T-cell (primary cell): ENCODE data around the gene CFDP1. TPM values are rescaled to one million over a fixed set of nuclear protein-coding genes. Genes with fewer than 3 reads are reported as not detected.
"Not testable (repeated sequence)": the region's sequence is repeated elsewhere in the genome, so short reads cannot be mapped to it uniquely, and the experiment has no call there.

Experiments used
- ATAC-seq, 4 experiments: fragments of 200-7000 bp in 3 of 4; fragments of 150-1000 bp in 1 of 4; cut with Tn5 transposase; replicated peaks in 1 of 4; 1 replicate in 3 of 4; 2 replicates in 1 of 4; pipeline ENCODE4 v1.10.0; 2021; ENCODE audit warnings: moderate library complexity in 3 of 4, mild to moderate bottlenecking in 2 of 4, moderate number of reproducible peaks in 1 of 4
- CTCF ChIA-PET, 2 donors: fragments of 300-600 bp; sonication (Branson Sonifier 250); formaldehyde crosslinking; loops; one replicate each; lab custom pipeline; 2022; ENCODE audit warnings: antibody characterized with exemption in 2 of 2; lab: Charles Lee
- POLR2A ChIA-PET, 2 donors: fragments of 300-600 bp; sonication (Branson Sonifier 250); formaldehyde crosslinking; loops; one replicate each; lab custom pipeline; 2022; ENCODE audit warnings: antibody characterized with exemption in 2 of 2; lab: Charles Lee
- DNase-seq, 35 experiments: peaks; one replicate each; pipeline versions ENCODE4 v3.0.0 to v3.0.0-alpha.2; 2013 to 2023
- H3K27ac ChIP-seq: one replicate; pipeline ENCODE4 v1.5.1; 2013; ENCODE audit warnings: low read length
- H3K27me3 ChIP-seq, 2 experiments: replicated peaks in 1 of 2; 1 replicate in 1 of 2; 2 replicates in 1 of 2; pipeline versions ENCODE4 v1.6.1 to v1.7.0; 2013; ENCODE audit warnings: low read length in 1 of 2, mixed read lengths in 1 of 2; ENCODE audit not compliant: control insufficient read depth in 2 of 2, insufficient read depth in 2 of 2; ENCODE audit errors: extremely low read depth in 1 of 2
- H3K36me3 ChIP-seq, 2 donors: 1 replicate in 1 of 2; 2 replicates in 1 of 2; pipeline versions ENCODE4 v1.6.1 to v1.7.0; 2013; ENCODE audit warnings: low read length in 1 of 2; ENCODE audit not compliant: control insufficient read depth in 2 of 2, insufficient read depth in 1 of 2; ENCODE audit errors: extremely low read depth in 1 of 2
- H3K4me1 ChIP-seq, 2 experiments: 1 replicate in 1 of 2; 2 replicates in 1 of 2; pipeline versions ENCODE4 v1.6.1 to v1.7.0; 2013; ENCODE audit warnings: low read length in 2 of 2, mixed read lengths in 1 of 2; ENCODE audit not compliant: insufficient read depth in 2 of 2, control insufficient read depth in 1 of 2; ENCODE audit errors: extremely low read depth in 1 of 2
- H3K4me3 ChIP-seq, 2 donors: 1 replicate in 1 of 2; 2 replicates in 1 of 2; pipeline versions ENCODE4 v1.5.1 to v1.7.0; 2013; ENCODE audit warnings: mild to moderate bottlenecking in 2 of 2, low read length in 1 of 2, moderate library complexity in 1 of 2; ENCODE audit not compliant: control insufficient read depth in 1 of 2; ENCODE audit errors: extremely low read depth in 1 of 2
- H3K9me3 ChIP-seq: 2 replicates; pipeline ENCODE4 v1.7.0; 2013
- H3K27ac Mint-ChIP-seq, 2 donors: one replicate each; pipeline ENCODE4 v1.8.0; 2020 to 2021; ENCODE audit warnings: mild to moderate bottlenecking in 2 of 2, mixed read lengths in 2 of 2
- H3K27me3 Mint-ChIP-seq, 2 donors: one replicate each; pipeline ENCODE4 v1.8.0; 2021 to 2022; ENCODE audit warnings: mixed read lengths in 2 of 2
- H3K36me3 Mint-ChIP-seq: one replicate; pipeline ENCODE4 v1.8.0; 2021; ENCODE audit warnings: mixed read lengths
- H3K4me1 Mint-ChIP-seq, 3 donors: one replicate each; pipeline ENCODE4 v1.8.0; 2020 to 2022; ENCODE audit warnings: mixed read lengths in 3 of 3, mild to moderate bottlenecking in 1 of 3
- H3K4me3 Mint-ChIP-seq, 3 donors: one replicate each; pipeline ENCODE4 v1.8.0; 2020 to 2022; ENCODE audit warnings: mild to moderate bottlenecking in 3 of 3, mixed read lengths in 3 of 3, moderate library complexity in 3 of 3
- H3K9me3 Mint-ChIP-seq, 3 donors: one replicate each; pipeline ENCODE4 v1.8.0; 2020 to 2022; ENCODE audit warnings: mixed read lengths in 3 of 3
- WGBS: methylation state at CpG from one replicate; pipeline ENCODE4 v1.1.5; 2013; ENCODE audit warnings: missing lambda C conversion rate; ENCODE audit not compliant: insufficient coverage; 5-methylcytosine and 5-hydroxymethylcytosine counted together
- total RNA-seq, 35 experiments: library from RNA in 6 of 35; stranded (reverse) in 6 of 35; fragments of 120-200 nt in 1 of 35; gene quantifications; one replicate each; pipeline versions ENCODE4 v1.2.1 to v1.2.4 and lab custom pipeline; 2013 to 2026

CFDP1 gene
- total RNA-seq, 5 donors from 2014 or later (not counting 1 experiment from before 2014, with no cell fraction given): 30.8 to 36.5 (median 34.2) TPM

DNA sequence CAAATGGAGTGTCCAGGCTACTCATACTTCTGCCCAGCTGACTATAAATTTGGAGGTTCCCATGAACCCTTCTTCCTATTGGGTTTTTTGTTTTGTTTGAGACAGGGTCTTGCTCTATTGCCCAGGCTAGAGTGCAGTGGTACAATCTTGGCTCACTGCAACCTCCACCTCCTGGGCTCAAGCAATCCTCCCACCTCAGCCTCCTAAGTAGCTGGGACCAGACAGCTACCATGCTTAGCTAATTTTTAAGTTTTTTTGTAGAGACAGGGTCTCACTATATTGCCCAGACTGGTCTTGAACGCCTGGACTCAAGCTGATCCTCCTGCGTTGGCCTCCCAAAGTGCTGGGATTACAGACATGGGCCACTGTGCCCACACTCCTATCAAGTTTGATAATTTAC is 152.3 kb downstream of the CFDP1 start:
- H3K9me3 Mint-ChIP-seq, H3K36me3 ChIP-seq, CTCF ChIA-PET, H3K9me3 ChIP-seq, POLR2A ChIA-PET, ATAC-seq, DNase-seq, H3K27ac ChIP-seq, H3K4me3 Mint-ChIP-seq, H3K27ac Mint-ChIP-seq, H3K4me1 Mint-ChIP-seq, H3K4me1 ChIP-seq, H3K4me3 ChIP-seq: not testable (repeated sequence)
- no CpG with 5 or more reads among the region's 2 CpGs for WGBS
- peaks cover 0 to 43% of the 10 kb centered on the region in 2 experiments for H3K27me3 ChIP-seq
- H3K27me3 Mint-ChIP-seq: peaks cover 0 to 31% of the 10 kb centered on the region in 2 donors
- peaks cover 16% of the 10 kb centered on the region for H3K36me3 Mint-ChIP-seq

DNA sequence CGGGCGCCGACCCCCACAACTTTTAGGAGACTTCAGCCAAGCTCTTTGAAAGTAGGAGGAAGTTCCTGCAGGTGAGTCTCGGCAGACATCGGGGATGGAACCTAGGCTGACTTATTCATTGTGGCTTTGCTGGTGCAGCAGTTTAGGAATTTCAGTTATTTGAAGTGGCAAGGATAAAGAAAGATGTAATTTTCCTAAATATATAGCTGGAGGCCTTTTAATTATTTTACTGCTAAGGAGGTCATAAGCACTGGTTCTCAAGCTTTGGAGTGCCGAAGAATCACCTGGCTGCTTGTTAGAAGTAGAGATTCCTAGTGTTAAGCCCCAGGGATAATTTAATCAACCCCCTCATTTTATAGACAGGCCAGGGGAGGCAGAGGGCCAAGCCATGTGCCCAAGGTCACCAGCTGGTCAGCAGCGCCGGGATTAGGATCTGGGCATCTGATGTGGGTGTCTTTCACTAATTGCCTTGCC is 152.9 kb downstream of the CFDP1 start:
- H3K9me3 ChIP-seq: no peaks in the 10 kb centered on the region
- Mint-ChIP-seq H3K4me3 (no peak overlapping the region), H3K27me3 (peaks cover 0 to 31% of the 10 kb centered on the region in 2 donors), H3K36me3 (peaks cover 11% of the 10 kb centered on the region), H3K4me1 (peaks cover 0 to 6% (median 1%) of the 10 kb centered on the region in 3 donors), H3K27ac (no peak overlapping the region), H3K9me3 (no peaks in the 10 kb centered on the region)
- DNase-seq: no peak
- no peak overlapping the region for H3K4me3 ChIP-seq
- ChIA-PET POLR2A (no interaction called here), CTCF (no interaction called here)
- ATAC-seq: no peak
- WGBS: 94% methylated on average over 3 of the region's 8 CpGs
- no peaks in the 10 kb centered on the region for H3K4me1 ChIP-seq
- no peak overlapping the region for H3K27ac ChIP-seq
- H3K27me3 ChIP-seq: peaks cover 0 to 45% of the 10 kb centered on the region in 2 experiments
- H3K36me3 ChIP-seq: peaks cover 0 to 3% of the 10 kb centered on the region in 2 donors

DNA sequence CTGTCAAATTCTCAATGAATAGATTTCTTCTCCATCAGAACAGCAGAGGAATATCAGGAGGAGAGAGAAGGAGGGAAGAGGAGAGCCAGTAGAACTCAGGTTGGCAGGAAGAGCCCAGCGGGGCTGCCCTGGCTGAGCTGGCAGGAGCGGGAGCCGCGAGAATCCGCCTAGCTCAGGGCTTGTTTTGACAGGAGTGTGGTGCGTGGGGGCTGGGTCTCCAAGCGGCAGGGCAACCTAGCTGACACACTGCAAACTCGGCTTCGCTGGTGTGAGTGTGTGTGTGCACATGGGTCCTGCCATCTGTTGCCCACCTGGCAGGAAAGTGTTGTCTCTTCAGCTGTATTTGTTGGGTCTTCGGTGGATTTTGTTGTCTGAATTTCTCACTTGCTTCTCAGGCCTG is 154.0 kb downstream of the CFDP1 start:
- Mint-ChIP-seq H3K27me3 (peaks cover 4 to 34% of the 10 kb centered on the region in 2 donors), H3K27ac (no peak overlapping the region), H3K36me3 (peaks cover 7% of the 10 kb centered on the region), H3K9me3 (no peaks in the 10 kb centered on the region), H3K4me1 (peaks cover 5 to 12% (median 6%) of the 10 kb centered on the region in 3 donors), H3K4me3 (no peak overlapping the region)
- Histone ChIP-seq H3K27ac (no peak overlapping the region), H3K4me1 (no peaks in the 10 kb centered on the region), H3K36me3 (peaks cover 0 to 3% of the 10 kb centered on the region in 2 donors), H3K9me3 (no peaks in the 10 kb centered on the region), H3K4me3 (no peak overlapping the region), H3K27me3 (peaks cover 2 to 44% of the 10 kb centered on the region in 2 experiments)
- ChIA-PET POLR2A (no interaction called here), CTCF (interaction anchor here in 1 of 2 donors (0.7 kb wide), 1 partner anchor 18 kb away, joined by 4 read pairs; no protein-coding TSS in a partner anchor)
- 16% methylated on average over 7 of the region's 10 CpGs for WGBS
- DNase-seq (no peak), ATAC-seq (no peak)

DNA sequence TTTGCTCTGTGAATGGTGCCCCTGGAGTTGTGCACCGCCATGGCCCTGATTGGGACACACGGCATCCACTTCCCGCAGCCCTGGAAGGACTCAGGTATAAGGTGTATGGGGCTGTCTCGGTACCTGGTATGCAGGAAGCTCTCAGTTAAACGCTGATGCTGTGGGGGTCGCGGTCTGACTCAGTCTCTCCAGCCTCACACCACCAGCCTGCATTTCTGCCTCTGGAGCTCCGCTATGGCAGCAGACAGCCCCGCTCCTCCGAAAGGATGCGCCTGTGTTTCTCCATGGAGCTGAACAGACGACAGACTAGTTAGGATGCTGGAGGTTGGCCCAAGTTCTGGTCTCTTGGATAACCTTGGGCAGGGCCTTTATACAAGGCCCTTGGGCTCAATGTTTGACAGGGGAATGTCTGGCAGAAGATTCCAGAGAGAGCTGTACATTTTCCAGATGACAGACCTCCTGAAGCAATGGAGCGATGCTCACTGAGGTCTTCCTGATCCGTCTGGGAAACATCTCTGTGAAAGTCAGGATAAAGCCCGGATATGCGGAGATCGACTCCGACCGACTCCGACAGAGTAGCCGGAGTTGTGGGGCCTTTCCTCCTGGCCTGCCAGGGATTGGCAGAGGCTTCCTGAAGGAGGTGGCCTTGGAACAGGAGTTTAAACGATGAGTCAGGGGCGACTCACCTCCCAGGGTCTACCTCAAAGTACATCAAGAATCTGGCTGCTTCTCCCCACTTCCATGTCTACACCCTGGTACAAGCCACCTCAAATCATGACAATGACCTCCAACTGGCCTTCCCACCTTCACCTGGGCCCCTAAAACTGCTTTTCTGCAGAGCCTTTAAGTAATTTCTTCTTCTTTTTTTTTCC is 160.0 kb downstream of the CFDP1 start:
- CTCF ChIA-PET: no interaction called here
- Mint-ChIP-seq H3K27ac (no peak overlapping the region), H3K27me3 (peaks cover 17 to 23% of the 10 kb centered on the region in 2 donors), H3K36me3 (no peaks in the 10 kb centered on the region), H3K9me3 (no peaks in the 10 kb centered on the region), H3K4me3 (no peak overlapping the region), H3K4me1 (peaks cover 4 to 6% (median 5%) of the 10 kb centered on the region in 3 donors)
- H3K4me1 ChIP-seq: peaks cover 0 to 3% of the 10 kb centered on the region in 2 experiments
- no peak for DNase-seq
- no peaks in the 10 kb centered on the region for H3K9me3 ChIP-seq
- POLR2A ChIA-PET: no interaction called here
- H3K4me3 ChIP-seq: no peak overlapping the region
- H3K27me3 ChIP-seq: peaks cover 2 to 45% of the 10 kb centered on the region in 2 experiments
- H3K36me3 ChIP-seq: no peaks in the 10 kb centered on the region
- 97% methylated on average over 16 of the region's 23 CpGs for WGBS
- H3K27ac ChIP-seq: no peak overlapping the region
- ATAC-seq: no peak

DNA sequence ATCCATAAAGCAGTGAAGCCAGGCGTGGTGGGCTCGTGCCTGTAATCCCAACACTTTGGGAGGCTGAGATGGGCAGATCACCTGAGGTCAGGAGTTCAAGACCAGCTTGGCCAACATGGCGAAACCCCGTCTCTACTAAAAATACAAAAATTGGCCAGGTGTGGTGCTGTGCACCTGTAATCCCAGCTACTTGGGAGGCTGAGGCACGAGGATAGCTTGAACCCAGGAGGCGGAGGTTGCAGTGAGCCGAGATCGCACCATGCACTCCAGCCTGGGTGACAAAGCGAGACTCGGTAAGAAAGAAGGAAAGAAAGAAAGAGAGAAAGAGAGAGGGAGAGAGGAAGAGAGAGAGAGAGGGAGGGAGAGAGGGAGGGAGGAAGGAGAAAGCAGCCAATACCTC is 160.7 kb downstream of the CFDP1 start:
- CTCF ChIA-PET, H3K27ac ChIP-seq, H3K4me1 Mint-ChIP-seq: not testable (repeated sequence)

DNA sequence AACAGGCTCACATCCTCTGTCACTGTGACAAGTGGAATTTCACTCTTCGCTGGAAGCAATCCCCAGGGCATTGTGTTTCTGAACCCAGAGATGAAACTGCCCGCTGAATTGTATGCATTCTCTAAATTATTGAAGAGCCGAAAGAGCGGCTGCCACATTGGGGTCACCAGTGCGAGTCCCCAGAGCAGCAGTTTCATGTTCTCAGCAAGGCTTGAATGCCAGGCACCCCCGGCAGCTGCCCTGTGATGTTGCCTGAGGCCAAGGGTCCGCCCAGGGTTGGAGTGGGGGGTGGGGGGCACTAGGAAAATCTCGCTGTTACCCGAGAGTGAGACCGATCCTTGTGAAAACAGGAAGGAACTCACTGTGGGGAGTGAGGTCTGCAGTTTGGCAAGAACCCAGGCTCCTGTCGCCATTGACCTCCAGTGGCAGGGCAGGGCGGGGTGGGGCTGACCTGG is 161.2 kb downstream of the CFDP1 start:
- ChIA-PET CTCF (no interaction called here), POLR2A (no interaction called here)
- no peak overlapping the region for H3K4me3 Mint-ChIP-seq
- Histone ChIP-seq H3K9me3 (no peaks in the 10 kb centered on the region), H3K27ac (no peak overlapping the region), H3K36me3 (no peaks in the 10 kb centered on the region), H3K27me3 (peaks cover 2 to 51% of the 10 kb centered on the region in 2 experiments), H3K4me1 (peaks cover 0 to 3% of the 10 kb centered on the region in 2 experiments), H3K4me3 (no peak overlapping the region)
- H3K36me3 Mint-ChIP-seq: no peaks in the 10 kb centered on the region
- H3K27me3 Mint-ChIP-seq: peaks cover 17% of the 10 kb centered on the region in 2 donors
- peaks cover 4 to 6% (median 5%) of the 10 kb centered on the region in 3 donors for H3K4me1 Mint-ChIP-seq
- ATAC-seq: no peak
- H3K9me3 Mint-ChIP-seq: no peaks in the 10 kb centered on the region
- no peak overlapping the region for H3K27ac Mint-ChIP-seq
- DNase-seq: no peak
- WGBS: 37% methylated on average over 11 of the region's 12 CpGs

More for the DNA sequence above, 160.7 kb downstream of the CFDP1 start:
- DNase-seq, H3K4me1 ChIP-seq, H3K36me3 Mint-ChIP-seq, H3K9me3 Mint-ChIP-seq, H3K4me3 Mint-ChIP-seq, H3K9me3 ChIP-seq, POLR2A ChIA-PET, H3K36me3 ChIP-seq, H3K4me3 ChIP-seq, ATAC-seq: not testable (repeated sequence)
- H3K27me3 ChIP-seq: peaks cover 2 to 51% of the 10 kb centered on the region in 2 experiments
- Mint-ChIP-seq H3K27me3 (peaks cover 17 to 20% of the 10 kb centered on the region in 2 donors), H3K27ac (peak overlapping the region in 1 of 2 donors; percentile 15)
- WGBS: 88% methylated on average over 7 of the region's 10 CpGs
